HT-29 (cell line): ENCODE data around the gene NDNF. TPM values are rescaled to one million over a fixed set of nuclear protein-coding genes. Genes with fewer than 3 reads are reported as not detected.
A peak's percentile ranks its signal among the peaks of the same experiment; 100 is the strongest.

Experiments used
- DNase-seq: peaks from one replicate; pipeline ENCODE4 v3.0.0-alpha.2; 2015; ENCODE audit warnings: low spot score
- total RNA-seq: library from RNA; depleted of rRNA; stranded (reverse); fragments of >200 nt; shearing (Covaris generic); gene quantifications from 2 replicates; pipeline ENCODE4 v1.2.3, GENCODE V29; 2014

NDNF gene
- total RNA-seq, 1 experiment from 2014 or later: 0.64 TPM

GRCh38 chr4:121071640-121072223, 603 bp downstream of the NDNF start:
- DNase-seq: no peak

- peak; percentile 22 for DNase-seq
Measured at GRCh38 chr4:121070696-121071639, 1.4 kb downstream of the NDNF start.

- DNase-seq: no peak
Measured at GRCh38 chr4:121070274-121070673, 2.1 kb downstream of the NDNF start.

GRCh38 chr4:121069430-121069829, 2.9 kb downstream of the NDNF start:
- DNase-seq: no peak

- DNase-seq: no peak
Measured at GRCh38 chr4:121064482-121064881, 7.9 kb downstream of the NDNF start.

GRCh38 chr4:121062521-121062920, 9.8 kb downstream of the NDNF start:
- no peak for DNase-seq

- DNase-seq: no peak
Measured at GRCh38 chr4:121061861-121062260, 10.5 kb downstream of the NDNF start.

- no peak for DNase-seq
Measured at GRCh38 chr4:121061215-121061614, 11.1 kb downstream of the NDNF start.

- DNase-seq: no peak
Measured at GRCh38 chr4:121057466-121057922, 14.8 kb downstream of the NDNF start.

- no peak for DNase-seq
Measured at GRCh38 chr4:121056066-121056465, 16.3 kb downstream of the NDNF start.

- DNase-seq: no peak
Measured at GRCh38 chr4:121054373-121054772, 18.0 kb downstream of the NDNF start.

- DNase-seq: no peak
Measured at GRCh38 chr4:121053601-121054143, 18.7 kb downstream of the NDNF start.

- DNase-seq: peak; percentile 51
Measured at GRCh38 chr4:121050300-121050699, 22.0 kb downstream of the NDNF start.

GRCh38 chr4:121049072-121049599, 23.2 kb downstream of the NDNF start:
- DNase-seq: no peak

GRCh38 chr4:121048165-121048564, 24.2 kb downstream of the NDNF start:
- DNase-seq: no peak

- no peak for DNase-seq
Measured at GRCh38 chr4:121041307-121042090, 30.8 kb downstream of the NDNF start.

- no peak for DNase-seq
Measured at GRCh38 chr4:121034017-121034416, 38.3 kb downstream of the NDNF start.

GRCh38 chr4:121030711-121031110, 41.6 kb downstream of the NDNF start:
- DNase-seq: no peak

- no peak for DNase-seq
Measured at GRCh38 chr4:121030131-121030530, 42.2 kb downstream of the NDNF start.

- no peak for DNase-seq
Measured at GRCh38 chr4:121026034-121026433, 46.3 kb downstream of the NDNF start.

- DNase-seq: no peak
Measured at GRCh38 chr4:121025540-121025939, 46.8 kb downstream of the NDNF start.

GRCh38 chr4:121018543-121018942, 53.8 kb downstream of the NDNF start:
- DNase-seq: no peak
